ENCODE measurements around the gene DOCK2.

DNA sequence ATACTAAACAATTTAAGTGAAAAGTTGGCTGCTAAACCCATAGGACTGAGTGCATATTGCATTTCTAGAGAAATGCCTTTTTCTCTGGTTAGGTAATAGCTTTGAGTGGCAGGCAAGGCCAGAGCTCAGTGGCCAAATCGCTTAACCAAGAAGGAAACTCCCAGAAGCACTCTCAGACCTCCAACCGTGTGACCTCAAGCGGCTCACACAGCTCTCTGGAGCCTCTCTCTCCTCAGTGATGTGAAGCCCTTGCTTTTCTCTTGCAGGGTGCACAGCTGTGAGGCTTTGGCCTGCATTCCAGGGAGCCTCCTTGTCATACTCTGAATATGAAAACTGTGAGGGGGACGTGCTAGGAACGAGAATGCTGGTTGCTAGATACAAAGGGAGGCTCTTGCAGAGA, 236.6 kb downstream of the DOCK2 start:
- TF ChIP-seq, protein P1, sequence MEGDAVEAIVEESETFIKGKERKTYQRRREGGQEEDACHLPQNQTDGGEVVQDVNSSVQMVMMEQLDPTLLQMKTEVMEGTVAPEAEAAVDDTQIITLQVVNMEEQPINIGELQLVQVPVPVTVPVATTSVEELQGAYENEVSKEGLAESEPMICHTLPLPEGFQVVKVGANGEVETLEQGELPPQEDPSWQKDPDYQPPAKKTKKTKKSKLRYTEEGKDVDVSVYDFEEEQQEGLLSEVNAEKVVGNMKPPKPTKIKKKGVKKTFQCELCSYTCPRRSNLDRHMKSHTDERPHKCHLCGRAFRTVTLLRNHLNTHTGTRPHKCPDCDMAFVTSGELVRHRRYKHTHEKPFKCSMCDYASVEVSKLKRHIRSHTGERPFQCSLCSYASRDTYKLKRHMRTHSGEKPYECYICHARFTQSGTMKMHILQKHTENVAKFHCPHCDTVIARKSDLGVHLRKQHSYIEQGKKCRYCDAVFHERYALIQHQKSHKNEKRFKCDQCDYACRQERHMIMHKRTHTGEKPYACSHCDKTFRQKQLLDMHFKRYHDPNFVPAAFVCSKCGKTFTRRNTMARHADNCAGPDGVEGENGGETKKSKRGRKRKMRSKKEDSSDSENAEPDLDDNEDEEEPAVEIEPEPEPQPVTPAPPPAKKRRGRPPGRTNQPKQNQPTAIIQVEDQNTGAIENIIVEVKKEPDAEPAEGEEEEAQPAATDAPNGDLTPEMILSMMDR (IDR thresholded peaks at IDR 0.05; ENCODE audit: low read depth, low read length, poor library complexity, severe bottlenecking): no peak
- TF ChIP-seq EZH2phosphoT487 (IDR thresholded peaks at IDR 0.05; ENCODE audit: borderline replicate concordance, low read length): no peak

All from DOHH2 (cell line).